Kidney capillary endothelial cell (primary cell): ENCODE data around the gene SSX2B.
"Not testable (repeated sequence)": the region's sequence is repeated elsewhere in the genome, so short reads cannot be mapped to it uniquely, and the experiment has no call there.

ENCODE experiments used
- DNase-seq: peaks from one replicate; pipeline ENCODE4 v3.0.0-alpha.2; 2018; ENCODE audit warnings: low spot score

SSX2B gene

DNA sequence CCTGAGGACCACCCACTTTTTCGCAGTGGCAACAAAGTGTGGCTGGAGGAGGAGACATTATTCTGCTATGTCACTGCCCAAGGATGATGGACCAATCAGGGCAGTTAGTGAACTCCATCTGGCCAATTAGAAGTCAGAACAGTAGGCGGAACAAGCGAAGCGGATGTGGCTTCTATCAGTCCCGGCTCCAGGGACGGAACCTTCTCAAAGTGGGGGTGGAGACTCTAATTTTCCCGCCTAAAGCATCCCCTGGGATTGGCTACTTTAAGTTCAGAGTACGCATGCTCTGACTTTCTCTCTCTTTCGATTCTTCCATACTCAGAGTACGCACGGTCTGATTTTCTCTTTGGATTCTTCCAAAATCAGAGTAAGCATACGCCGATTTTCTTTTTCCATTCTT, at the start of gene SSX2B:
SSX2B (plus strand) TSS at position 301 of the 400 bp plus-strand sequence. CDS start 1,429 bp downstream, outside the sequence.
- not testable (repeated sequence) for DNase-seq

- not testable (repeated sequence) for DNase-seq
Measured at GRCh38 chrX:52707078-52707477, 44.0 kb upstream of the SSX2B start, which contains the start of gene SSX2. TSS of gene SSX2 (minus strand) at chrX:52707178. CDS start at chrX:52705749, 1,429 bp downstream.

- DNase-seq = not testable (repeated sequence)
Measured at GRCh38 chrX:52765983-52766382, 14.9 kb downstream of the SSX2B start.

DNA sequence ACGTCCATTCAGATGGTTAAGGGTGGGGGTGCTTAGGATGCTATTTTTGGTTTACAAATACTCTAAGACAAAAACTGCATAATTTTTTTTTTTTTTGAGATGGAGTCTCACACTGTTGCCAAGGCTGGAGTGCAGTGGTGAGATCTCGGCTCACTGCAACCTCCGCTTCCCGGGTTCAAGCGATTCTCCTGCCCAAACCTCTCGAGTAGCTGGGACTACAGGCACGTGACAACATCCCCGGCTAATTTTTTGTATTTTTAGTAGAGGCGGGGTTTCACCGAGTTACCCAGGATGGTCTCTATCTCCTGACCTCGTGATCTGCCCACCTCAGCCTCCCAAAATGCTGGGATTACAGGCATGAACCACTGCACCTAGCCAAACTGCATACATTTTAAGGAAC, 22.5 kb downstream of the SSX2B start:
- DNase-seq = not testable (repeated sequence)

DNA sequence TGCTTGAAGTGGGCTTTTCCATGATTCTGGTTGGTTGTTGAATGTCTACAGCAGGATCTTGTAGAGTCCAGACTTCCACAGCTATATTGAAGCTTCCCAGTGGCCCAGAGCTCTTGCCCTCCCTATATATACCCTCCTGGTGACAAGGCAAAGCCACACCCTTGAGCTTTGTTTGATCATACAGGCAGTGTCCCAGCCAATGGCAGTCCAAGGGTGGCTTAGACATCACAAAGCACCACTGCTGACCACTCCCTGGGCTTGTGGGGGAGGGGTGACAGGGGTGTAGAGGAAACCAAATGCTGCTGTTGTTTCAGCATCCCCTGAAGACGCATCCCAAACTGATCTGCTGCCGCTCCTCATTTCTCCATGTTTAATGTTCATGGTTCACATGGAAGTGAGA, 46.3 kb downstream of the SSX2B start, which contains the start of gene SPANXN5:
SPANXN5 (minus strand) TSS at position 101 of the 400 bp plus-strand sequence; CDS start at position 22, 79 bp downstream.
- not testable (repeated sequence) for DNase-seq

DNA sequence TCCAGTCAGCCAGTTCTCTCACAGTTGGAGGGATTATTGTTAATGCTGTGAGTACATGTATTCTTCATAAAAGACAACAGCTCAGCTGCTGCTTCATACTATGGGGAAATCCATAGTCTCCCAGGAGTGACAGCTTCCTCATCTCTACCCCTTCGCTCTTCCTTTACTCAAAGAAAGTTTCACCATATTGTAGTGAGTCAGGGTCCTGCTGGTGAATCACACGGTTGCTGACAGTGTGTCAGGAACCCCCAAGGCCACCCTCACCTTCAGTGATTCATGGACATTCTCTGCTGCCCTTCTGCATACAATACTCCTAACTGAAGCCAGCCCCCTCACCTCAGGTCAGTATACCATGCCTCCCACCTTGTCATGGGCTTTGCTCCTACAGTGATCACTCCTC, 53.8 kb downstream of the SSX2B start:
- not testable (repeated sequence) for DNase-seq
